Measurements from ENCODE around the gene ZNF76. TPM values are rescaled to one million over a fixed set of nuclear protein-coding genes. Genes with fewer than 3 reads are reported as not detected.
"Not testable (repeated sequence)": the region's sequence is repeated elsewhere in the genome, so short reads cannot be mapped to it uniquely, and the experiment has no call there.

ZNF76 gene
- total RNA-seq, 2 experiments from 2014 or later: 42.6 to 42.7 TPM

DNA sequence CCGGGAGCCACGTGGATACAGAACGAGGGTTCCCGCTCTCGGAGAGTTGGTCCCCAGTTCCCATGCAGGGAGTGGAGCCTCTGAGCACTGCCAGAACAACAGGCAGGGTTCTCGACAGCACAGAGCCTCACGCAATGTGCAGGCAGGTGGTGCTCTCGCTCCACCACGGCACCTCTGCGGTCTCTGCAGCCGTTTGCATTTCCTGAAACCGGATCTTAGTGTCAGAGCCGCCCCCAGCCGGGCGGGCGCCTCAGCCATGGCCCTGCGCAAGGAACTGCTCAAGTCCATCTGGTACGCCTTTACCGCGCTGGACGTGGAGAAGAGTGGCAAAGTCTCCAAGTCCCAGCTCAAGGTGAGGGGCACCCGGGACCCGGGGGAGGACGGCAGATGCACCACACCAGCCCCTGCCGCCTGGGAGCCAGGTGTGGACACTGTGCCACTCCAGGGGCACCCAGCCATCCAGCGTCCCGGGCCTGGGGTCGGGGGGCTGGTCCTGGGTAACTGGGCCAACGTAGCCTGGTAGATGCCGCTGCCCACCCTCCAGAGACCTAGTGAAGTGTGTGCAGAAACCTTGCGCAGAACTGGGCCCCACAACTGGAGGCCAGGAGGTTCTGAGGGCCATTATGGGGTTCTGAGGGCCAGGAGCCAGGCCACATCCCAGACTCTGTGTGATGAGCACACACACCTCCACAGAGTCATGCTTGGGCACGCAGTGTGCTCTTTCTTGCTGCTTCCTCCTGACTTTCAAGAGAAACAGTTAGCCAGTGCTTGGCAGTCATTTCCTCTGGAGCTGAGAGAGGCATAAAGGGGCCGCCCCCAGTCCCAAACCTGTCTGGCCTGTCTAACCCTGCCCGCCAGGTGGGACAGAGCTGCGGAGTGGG, 38.3 kb downstream of the ZNF76 start, which contains the start of gene DEF6:
DEF6 (plus strand) TSS at position 218 of the 881 bp plus-strand sequence; CDS start at position 257, 39 bp downstream.
- ChIA-PET CTCF (interaction anchor here (0.7 to 7.2 kb wide), 21 partner anchors 9 to 438 kb away, joined by 3 to 172 read pairs (median 5); partner anchors contain the start of genes FANCE, PPARD and RPL10A), POLR2A (interaction anchor here (0.7 to 7.4 kb wide), 18 partner anchors 11 to 435 kb away, joined by 3 to 190 read pairs (median 4); partner anchors contain the start of genes FANCE, PPARD, RPL10A and ZNF76)
- Mint-ChIP-seq H3K4me1 (peaks cover 50% of the 10 kb centered on the region), H3K4me3 (peak within 1 kb of the TSS; percentile 79), H3K27me3 (no peaks in the 10 kb centered on the region), H3K27ac (peak within 1 kb of the TSS; percentile 95), H3K36me3 (ENCODE audit: low read depth) (peaks cover 56% of the 10 kb centered on the region), H3K9me3 (no peaks in the 10 kb centered on the region)
- peak; percentile 94 for DNase-seq

DNA sequence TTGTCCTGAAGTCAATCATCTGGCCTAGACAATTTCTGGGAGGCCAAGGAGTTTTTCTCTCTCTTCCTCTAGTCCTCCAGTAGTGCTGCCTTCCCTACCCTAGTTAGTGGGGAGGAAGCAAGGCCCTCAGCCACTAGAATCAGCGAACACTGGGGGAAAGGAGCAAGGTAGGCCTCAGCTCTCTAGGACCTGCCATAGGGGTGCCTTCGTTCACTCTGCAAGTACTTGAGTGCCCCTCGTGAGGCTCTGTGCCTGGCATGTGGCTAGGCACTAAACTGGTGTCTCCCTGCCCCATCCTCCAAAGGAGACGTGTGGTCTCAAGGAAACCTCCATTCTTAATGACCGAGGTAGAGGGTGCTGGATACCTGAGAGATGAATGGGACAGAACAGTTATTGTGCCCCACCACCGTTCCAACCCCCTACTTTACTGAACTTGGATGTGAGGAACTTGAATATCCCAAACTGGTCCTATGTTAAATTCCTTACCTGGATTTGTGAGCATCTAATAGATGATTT, 39.1 kb downstream of the ZNF76 start:
- Mint-ChIP-seq H3K9me3 (no peaks in the 10 kb centered on the region), H3K4me3 (peak overlapping the region; percentile 79), H3K36me3 (ENCODE audit: low read depth) (peaks cover 60% of the 10 kb centered on the region), H3K27me3 (no peaks in the 10 kb centered on the region), H3K4me1 (peaks cover 57% of the 10 kb centered on the region), H3K27ac (peak overlapping the region; percentile 95)
- CTCF ChIA-PET: interaction anchor here (1.2 to 7.2 kb wide), 9 partner anchors 12 to 169 kb away, joined by 3 to 172 read pairs (median 12); partner anchors contain the start of genes FANCE, PPARD and RPL10A
- no peak for DNase-seq
- POLR2A ChIA-PET: interaction anchor here (0.7 to 7.4 kb wide), 12 partner anchors 15 to 199 kb away, joined by 3 to 190 read pairs (median 5); partner anchors contain the start of genes FANCE, PPARD, RPL10A and ZNF76

DNA sequence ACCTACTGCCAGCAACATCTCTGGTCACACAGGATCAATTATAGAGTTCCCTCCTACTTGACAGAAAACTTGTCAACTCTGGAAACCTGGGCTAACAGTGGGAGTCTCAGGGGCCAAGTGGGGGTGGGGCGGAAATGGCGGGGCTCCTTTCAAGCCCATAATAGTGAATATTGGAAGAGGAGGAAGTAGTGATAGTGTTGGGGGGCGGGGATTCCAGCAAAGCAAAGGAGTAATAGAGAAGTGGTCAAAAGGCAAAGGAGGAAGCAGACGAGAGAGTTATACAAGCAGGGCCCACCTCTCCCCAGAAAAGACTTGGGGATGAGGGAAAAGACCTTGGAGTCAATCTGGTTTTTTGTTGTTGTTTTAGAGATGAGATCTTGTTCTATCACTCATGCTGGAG, 40.1 kb downstream of the ZNF76 start:
- CTCF ChIA-PET: interaction anchor here (2.4 to 7.2 kb wide), 4 partner anchors 26 to 167 kb away, joined by 12 to 172 read pairs (median 24); partner anchors contain the start of genes PPARD and RPL10A
- DNase-seq: peak; percentile 46
- Mint-ChIP-seq H3K4me3 (peak overlapping the region; percentile 79), H3K27ac (peak overlapping the region; percentile 95), H3K36me3 (ENCODE audit: low read depth) (peaks cover 63% of the 10 kb centered on the region), H3K9me3 (no peaks in the 10 kb centered on the region), H3K27me3 (no peaks in the 10 kb centered on the region), H3K4me1 (peaks cover 62% of the 10 kb centered on the region)
- POLR2A ChIA-PET: interaction anchor here (1.1 to 7.4 kb wide), 5 partner anchors 14 to 168 kb away, joined by 5 to 190 read pairs (median 29); partner anchors contain the start of genes PPARD and RPL10A

- peaks cover 70% of the 10 kb centered on the region for H3K4me1 Mint-ChIP-seq
- peaks cover 60% of the 10 kb centered on the region for H3K36me3 Mint-ChIP-seq (ENCODE audit: low read depth)
- H3K4me3 Mint-ChIP-seq: peak overlapping the region; percentile 79
- H3K9me3 Mint-ChIP-seq: no peaks in the 10 kb centered on the region
- ChIA-PET POLR2A (interaction anchor here (0.7 to 7.4 kb wide), 10 partner anchors 13 to 427 kb away, joined by 3 to 190 read pairs (median 6); partner anchors contain the start of genes FANCE, PPARD, RPL10A and ZNF76), CTCF (interaction anchor here (0.6 to 7.2 kb wide), 10 partner anchors 10 to 215 kb away, joined by 3 to 172 read pairs (median 4); partner anchors contain the start of gene RPL10A)
- no peaks in the 10 kb centered on the region for H3K27me3 Mint-ChIP-seq
- DNase-seq: peak; percentile 65
- H3K27ac Mint-ChIP-seq: peak overlapping the region; percentile 95
These were observed 41.3 kb downstream of the ZNF76 start for GRCh38 chr6:35300848-35301247.

GRCh38 chr6:35302604-35303241, 43.2 kb downstream of the ZNF76 start:
- ChIA-PET POLR2A (interaction anchor here (0.7 to 2.1 kb wide), 19 partner anchors 9 to 429 kb away, joined by 3 to 54 read pairs (median 4); partner anchors contain the start of genes ANKS1A, FANCE and RPL10A), CTCF (interaction anchor here (0.6 to 3.4 kb wide), 6 partner anchors 9 to 176 kb away, joined by 3 to 29 read pairs (median 5); no protein-coding TSS in a partner anchor)
- peaks cover 73% of the 10 kb centered on the region for H3K4me1 Mint-ChIP-seq
- peak overlapping the region; percentile 95 for H3K27ac Mint-ChIP-seq
- H3K36me3 Mint-ChIP-seq (ENCODE audit: low read depth): peaks cover 69% of the 10 kb centered on the region
- H3K9me3 Mint-ChIP-seq: no peaks in the 10 kb centered on the region
- DNase-seq: peak; percentile 93
- H3K4me3 Mint-ChIP-seq: peak overlapping the region; percentile 89
- H3K27me3 Mint-ChIP-seq: no peaks in the 10 kb centered on the region

- POLR2A ChIA-PET: interaction anchor here (1.1 to 2.3 kb wide), 5 partner anchors 10 to 57 kb away, joined by 4 to 13 read pairs (median 5); no protein-coding TSS in a partner anchor
These were observed 44.8 kb downstream of the ZNF76 start for GRCh38 chr6:35304299-35304698.

DNA sequence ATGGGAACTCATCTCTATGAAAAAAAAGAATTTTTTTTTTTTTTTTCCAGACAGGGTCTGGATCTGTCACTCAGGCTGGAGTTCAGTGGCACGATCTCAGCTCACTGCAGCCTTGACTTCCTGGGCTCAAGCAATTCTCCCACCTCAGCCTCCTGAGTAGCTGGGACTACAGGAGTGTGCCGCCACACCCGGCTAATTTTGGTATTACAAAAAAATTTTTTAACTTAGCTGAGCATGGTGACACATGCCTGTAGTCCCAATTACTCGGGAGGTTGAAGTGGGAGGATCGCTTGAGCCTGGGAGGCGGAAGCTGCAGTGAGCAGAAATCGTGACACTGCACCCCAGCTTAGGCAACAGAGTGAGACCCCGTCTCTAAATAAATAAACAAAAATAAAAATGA, 45.6 kb downstream of the ZNF76 start:
- H3K4me1 Mint-ChIP-seq: peaks cover 83% of the 10 kb centered on the region
- H3K9me3 Mint-ChIP-seq: no peaks in the 10 kb centered on the region
- no peak overlapping the region for H3K27ac Mint-ChIP-seq
- peak; percentile 43 for DNase-seq
- ChIA-PET POLR2A (interaction anchor here (0.8 to 2.3 kb wide), 3 partner anchors 9 to 27 kb away, joined by 3 to 5 read pairs (median 5); no protein-coding TSS in a partner anchor), CTCF (interaction anchor here (0.6 to 3.4 kb wide), 12 partner anchors 8 to 929 kb away, joined by 3 to 29 read pairs (median 4); no protein-coding TSS in a partner anchor)
- H3K27me3 Mint-ChIP-seq: no peaks in the 10 kb centered on the region
- H3K36me3 Mint-ChIP-seq (ENCODE audit: low read depth): peaks cover 75% of the 10 kb centered on the region
- H3K4me3 Mint-ChIP-seq: no peak overlapping the region

More at GRCh38 chr6:35304299-35304698, 44.8 kb downstream of the ZNF76 start:
- H3K9me3 Mint-ChIP-seq: no peaks in the 10 kb centered on the region
- DNase-seq: no peak
- peaks cover 81% of the 10 kb centered on the region for H3K4me1 Mint-ChIP-seq
- no peaks in the 10 kb centered on the region for H3K27me3 Mint-ChIP-seq
- H3K36me3 Mint-ChIP-seq (ENCODE audit: low read depth): peaks cover 73% of the 10 kb centered on the region
- CTCF ChIA-PET: interaction anchor here (1.4 to 3.4 kb wide), 4 partner anchors 8 to 142 kb away, joined by 3 to 29 read pairs (median 4); no protein-coding TSS in a partner anchor
- H3K27ac Mint-ChIP-seq: peak overlapping the region; percentile 95
- peak overlapping the region; percentile 89 for H3K4me3 Mint-ChIP-seq

GRCh38 chr6:35307138-35307537, 47.6 kb downstream of the ZNF76 start:
- H3K27me3 Mint-ChIP-seq, H3K9me3 Mint-ChIP-seq, DNase-seq, H3K4me3 Mint-ChIP-seq, POLR2A ChIA-PET: not testable (repeated sequence)
- Mint-ChIP-seq H3K27ac (peak overlapping the region; percentile 40), H3K36me3 (ENCODE audit: low read depth) (peaks cover 79% of the 10 kb centered on the region), H3K4me1 (peaks cover 83% of the 10 kb centered on the region)
- CTCF ChIA-PET: interaction anchor here (0.5 kb wide), 1 partner anchor 1134 kb away, joined by 3 read pairs; no protein-coding TSS in a partner anchor

GRCh38 chr6:35308543-35308942, 49.0 kb downstream of the ZNF76 start:
- ChIA-PET POLR2A (interaction anchor here (4.6 to 11.6 kb wide), 2 partner anchors 10 to 18 kb away, joined by 28 to 190 read pairs; partner anchors contain the start of gene DEF6), CTCF (interaction anchor here (1.2 to 4.3 kb wide), 2 partner anchors 11 to 18 kb away, joined by 3 to 34 read pairs; no protein-coding TSS in a partner anchor)
- not testable (repeated sequence) for H3K4me3 Mint-ChIP-seq, H3K27me3 Mint-ChIP-seq, DNase-seq, H3K9me3 Mint-ChIP-seq
- H3K36me3 Mint-ChIP-seq (ENCODE audit: low read depth): peaks cover 79% of the 10 kb centered on the region
- peaks cover 81% of the 10 kb centered on the region for H3K4me1 Mint-ChIP-seq
- H3K27ac Mint-ChIP-seq: peak overlapping the region; percentile 98

- Mint-ChIP-seq H3K4me3 (peak overlapping the region; percentile 44), H3K4me1 (peaks cover 81% of the 10 kb centered on the region), H3K27ac (peak overlapping the region; percentile 98), H3K27me3 (no peaks in the 10 kb centered on the region), H3K9me3 (no peaks in the 10 kb centered on the region), H3K36me3 (ENCODE audit: low read depth) (peaks cover 80% of the 10 kb centered on the region)
- no peak for DNase-seq
- CTCF ChIA-PET: interaction anchor here (0.7 to 4.3 kb wide), 9 partner anchors 9 to 1894 kb away, joined by 3 to 34 read pairs (median 3); partner anchors contain the start of genes DEF6 and PPARD
- POLR2A ChIA-PET: interaction anchor here (0.8 to 11.6 kb wide), 5 partner anchors 8 to 21 kb away, joined by 3 to 190 read pairs (median 28); partner anchors contain the start of gene DEF6
These were observed 50.2 kb downstream of the ZNF76 start for GRCh38 chr6:35309611-35310264.

DNA sequence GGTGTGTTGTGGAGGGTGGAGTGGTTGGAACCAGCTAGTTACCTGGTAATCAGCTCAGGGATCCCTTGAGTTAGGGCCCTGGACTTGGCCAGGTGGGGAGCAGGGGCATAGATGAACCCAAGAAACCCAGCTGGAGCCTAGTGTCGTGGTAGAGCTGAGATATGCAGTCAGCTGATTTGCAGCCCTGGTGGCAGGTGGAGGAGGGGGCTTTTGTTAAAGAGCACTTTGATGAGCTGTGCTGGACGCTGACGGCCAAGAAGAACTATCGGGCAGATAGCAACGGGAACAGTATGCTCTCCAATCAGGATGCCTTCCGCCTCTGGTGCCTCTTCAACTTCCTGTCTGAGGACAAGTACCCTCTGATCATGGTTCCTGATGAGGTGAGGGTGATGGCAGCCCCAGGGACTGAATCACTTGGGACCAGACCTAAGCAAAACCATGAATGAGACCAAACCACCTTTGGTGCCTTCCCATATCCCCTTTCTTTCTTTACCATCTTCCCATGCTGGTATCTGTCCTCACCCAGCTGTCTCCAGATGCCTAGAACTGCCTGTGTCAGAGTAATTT, 50.8 kb downstream of the ZNF76 start:
- ChIA-PET POLR2A (interaction anchor here (0.9 to 11.6 kb wide), 6 partner anchors 7 to 187 kb away, joined by 3 to 190 read pairs (median 28); partner anchors contain the start of genes DEF6 and TEAD3), CTCF (interaction anchor here (0.7 to 4.3 kb wide), 9 partner anchors 9 to 1894 kb away, joined by 3 to 34 read pairs (median 3); partner anchors contain the start of genes DEF6 and PPARD)
- Mint-ChIP-seq H3K9me3 (no peaks in the 10 kb centered on the region), H3K4me1 (peaks cover 84% of the 10 kb centered on the region), H3K27me3 (no peaks in the 10 kb centered on the region), H3K27ac (peak overlapping the region; percentile 98), H3K36me3 (ENCODE audit: low read depth) (peaks cover 86% of the 10 kb centered on the region), H3K4me3 (peak overlapping the region; percentile 44)
- DNase-seq: peak; percentile 31
